HG02571 (cell line): Measurements from ENCODE around the gene CD300C.
"Not testable (repeated sequence)": the region's sequence is repeated elsewhere in the genome, so short reads cannot be mapped to it uniquely, and the experiment has no call there.

Experiments
- ATAC-seq: cut with Tn5 transposase; IDR thresholded peaks from one replicate; pipeline ENCODE4 v1.9.1; 2021; ENCODE audit warnings: mild to moderate bottlenecking, moderate library complexity; ENCODE audit not compliant: unreplicated experiment

The CD300C gene

GRCh38 chr17:74563358-74563757 lies 17.4 kb upstream of the CD300C start:
- no peak for ATAC-seq

GRCh38 chr17:74561586-74561985 lies 15.7 kb upstream of the CD300C start:
- no peak for ATAC-seq

- no peak for ATAC-seq
These were observed 13.1 kb upstream of the CD300C start for GRCh38 chr17:74558882-74559519.

- ATAC-seq, result not testable (repeated sequence)
These were observed 12.5 kb upstream of the CD300C start for GRCh38 chr17:74558402-74558801.

- ATAC-seq, result no peak
These were observed 9.6 kb upstream of the CD300C start for GRCh38 chr17:74555427-74555940.

GRCh38 chr17:74554909-74555308 lies 9.0 kb upstream of the CD300C start:
- no peak for ATAC-seq

GRCh38 chr17:74552037-74552436 lies 6.1 kb upstream of the CD300C start:
- no peak for ATAC-seq

- no peak for ATAC-seq
These were observed 4.7 kb upstream of the CD300C start for GRCh38 chr17:74550602-74551001.

GRCh38 chr17:74549343-74549742 lies 3.4 kb upstream of the CD300C start:
- ATAC-seq, result no peak

GRCh38 chr17:74547736-74548135 lies 1.8 kb upstream of the CD300C start:
- no peak for ATAC-seq

GRCh38 chr17:74547264-74547663 lies 1.3 kb upstream of the CD300C start:
- no peak for ATAC-seq

- ATAC-seq, result no peak
These were observed 671 bp upstream of the CD300C start for GRCh38 chr17:74546586-74546985.

GRCh38 chr17:74544991-74545842 lies 698 bp downstream of the CD300C start:
- no peak for ATAC-seq

- ATAC-seq, result no peak
These were observed 1.8 kb downstream of the CD300C start for GRCh38 chr17:74543891-74544760.

- no peak for ATAC-seq
These were observed 2.5 kb downstream of the CD300C start for GRCh38 chr17:74543406-74543805.

- no peak for ATAC-seq
These were observed 3.1 kb downstream of the CD300C start for GRCh38 chr17:74542727-74543383.

GRCh38 chr17:74542166-74542565 lies 3.7 kb downstream of the CD300C start:
- ATAC-seq, result no peak

- no peak for ATAC-seq
These were observed 4.5 kb downstream of the CD300C start for GRCh38 chr17:74541176-74542111.

- ATAC-seq, result no peak
These were observed 6.6 kb downstream of the CD300C start for GRCh38 chr17:74539281-74539820.
